ENCODE data around the gene AK3.

DNA sequence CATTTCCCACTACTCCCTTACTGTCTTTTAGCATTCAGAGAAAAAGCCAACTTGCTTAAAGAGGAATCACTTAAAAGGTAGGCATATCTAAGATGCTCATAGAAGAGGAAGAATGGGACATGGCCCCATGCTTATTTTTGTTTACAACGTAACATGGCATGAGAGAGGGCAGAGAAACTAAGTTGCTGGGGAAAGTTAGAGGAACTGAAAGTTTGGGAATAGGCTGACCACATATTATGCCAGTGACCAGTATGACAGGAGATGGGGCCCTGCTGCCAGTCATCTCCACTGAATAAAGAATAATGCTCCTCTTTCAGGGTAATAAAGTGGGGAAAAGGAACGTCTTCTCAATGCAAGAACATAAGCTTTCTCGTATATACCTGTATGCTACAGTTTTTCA, 77.0 kb downstream of the AK3 start:
- no peak for TF ChIP-seq GATA2 (IDR thresholded peaks at IDR 0.05; ENCODE audit: low read depth, low read length)
- no peak for TF ChIP-seq GATA3 (IDR thresholded peaks at IDR 0.05; ENCODE audit: low read depth, low read length)

All from SH-SY5Y (cell line).